Hepatocyte (in vitro differentiated cells): ENCODE results near the gene UBE2J2.

Experiments
- EZH2phosphoT487 ChIP-seq: fragments of 200-600 bp; sonication (generic); IDR thresholded peaks from one replicate; pipeline ENCODE4 v1.6.1; 2018; ENCODE audit warnings: antibody characterized with exemption, mild to moderate bottlenecking, low read depth, moderate library complexity; ENCODE audit not compliant: unreplicated experiment, severe bottlenecking
- TF ChIP-seq, protein P1 (sequence below): fragments of 200-600 bp; sonication (generic); IDR thresholded peaks from 2 replicates; pipeline ENCODE4 v1.5.1; 2016; ENCODE audit warnings: antibody characterized with exemption, mild to moderate bottlenecking; ENCODE audit not compliant: poor library complexity

DNA sequence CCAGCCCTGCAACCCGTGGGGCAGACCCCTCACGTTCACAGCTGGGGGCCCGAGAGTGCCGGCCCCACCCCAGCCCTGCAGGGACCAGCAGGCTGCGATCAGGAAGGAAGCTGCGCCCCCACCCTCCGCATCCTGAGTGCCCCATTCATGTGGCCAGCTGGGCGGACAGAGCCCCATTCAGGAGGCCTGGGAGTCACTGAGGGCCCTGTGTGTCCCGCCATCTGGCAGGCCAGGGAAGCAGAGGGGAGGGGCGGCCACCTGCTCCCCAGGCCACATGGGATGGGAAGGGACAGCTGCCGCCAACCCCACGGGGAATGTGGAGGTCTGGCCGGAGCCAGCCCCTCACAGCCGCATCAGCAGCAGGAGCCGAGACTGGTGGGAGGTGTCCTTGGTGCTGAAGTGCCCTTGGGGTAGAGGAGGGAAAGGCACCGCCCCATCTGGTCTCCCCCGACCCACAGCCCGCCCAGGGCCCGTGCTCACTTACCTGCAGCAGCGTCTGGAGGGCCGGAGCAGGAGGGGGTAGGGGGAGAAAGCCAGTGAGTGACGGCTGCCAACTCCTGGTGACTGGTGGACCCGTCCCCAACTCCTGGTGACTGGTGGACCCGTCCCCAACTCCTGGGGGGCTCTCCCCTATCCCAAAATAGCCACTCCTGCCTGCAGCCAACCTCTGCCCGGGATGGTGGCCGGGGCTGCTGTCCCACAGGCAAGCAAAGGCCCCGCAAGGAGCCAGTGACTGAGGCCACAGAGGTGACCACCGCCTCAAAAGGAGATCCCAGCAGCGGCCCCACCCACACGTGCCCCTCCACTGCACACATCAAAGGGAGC lies 25.4 kb upstream of the UBE2J2 start:
- TF ChIP-seq, protein P1, sequence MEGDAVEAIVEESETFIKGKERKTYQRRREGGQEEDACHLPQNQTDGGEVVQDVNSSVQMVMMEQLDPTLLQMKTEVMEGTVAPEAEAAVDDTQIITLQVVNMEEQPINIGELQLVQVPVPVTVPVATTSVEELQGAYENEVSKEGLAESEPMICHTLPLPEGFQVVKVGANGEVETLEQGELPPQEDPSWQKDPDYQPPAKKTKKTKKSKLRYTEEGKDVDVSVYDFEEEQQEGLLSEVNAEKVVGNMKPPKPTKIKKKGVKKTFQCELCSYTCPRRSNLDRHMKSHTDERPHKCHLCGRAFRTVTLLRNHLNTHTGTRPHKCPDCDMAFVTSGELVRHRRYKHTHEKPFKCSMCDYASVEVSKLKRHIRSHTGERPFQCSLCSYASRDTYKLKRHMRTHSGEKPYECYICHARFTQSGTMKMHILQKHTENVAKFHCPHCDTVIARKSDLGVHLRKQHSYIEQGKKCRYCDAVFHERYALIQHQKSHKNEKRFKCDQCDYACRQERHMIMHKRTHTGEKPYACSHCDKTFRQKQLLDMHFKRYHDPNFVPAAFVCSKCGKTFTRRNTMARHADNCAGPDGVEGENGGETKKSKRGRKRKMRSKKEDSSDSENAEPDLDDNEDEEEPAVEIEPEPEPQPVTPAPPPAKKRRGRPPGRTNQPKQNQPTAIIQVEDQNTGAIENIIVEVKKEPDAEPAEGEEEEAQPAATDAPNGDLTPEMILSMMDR = no peak
- TF ChIP-seq EZH2phosphoT487 = no peak
